ENCODE measurements around the gene ANKRD42.
"Not testable (repeated sequence)": the region's sequence is repeated elsewhere in the genome, so short reads cannot be mapped to it uniquely, and the experiment has no call there.

The ANKRD42 gene

GRCh38 chr11:83238111-83238510 is 44.6 kb downstream of the ANKRD42 start:
- no peak overlapping the region for H3K4me3 ChIP-seq (ENCODE audit: low read depth, low read length)

DNA sequence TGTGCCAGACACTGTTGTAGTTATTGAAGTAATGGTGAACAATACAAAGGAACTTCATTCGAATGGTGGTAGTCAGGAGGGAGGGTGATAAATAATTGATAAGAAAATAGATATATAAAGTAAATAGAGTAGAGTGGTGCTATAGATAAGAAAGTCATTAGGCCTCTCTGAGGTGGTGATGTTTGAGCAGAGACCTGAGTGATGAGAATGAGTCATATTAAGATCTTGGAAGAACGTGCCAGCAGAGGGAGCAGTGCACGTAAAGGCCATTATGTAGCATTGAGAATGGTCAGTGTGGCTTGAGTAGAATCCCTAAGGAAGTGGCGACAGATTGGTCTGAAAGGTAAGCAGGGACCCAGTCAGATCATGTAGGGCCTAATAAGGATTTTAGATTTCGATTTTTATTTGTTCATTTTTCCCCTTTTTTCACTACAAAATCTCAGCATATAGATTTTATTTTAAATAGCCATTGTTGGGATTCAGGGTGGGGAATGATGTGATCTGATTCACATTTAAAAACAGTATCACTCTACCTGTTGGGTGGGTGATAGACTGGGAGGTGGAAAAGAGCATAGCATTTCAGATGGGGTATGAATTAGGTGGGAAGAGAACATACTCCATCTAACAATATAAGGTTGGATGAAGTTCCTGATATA is 47.9 kb downstream of the ANKRD42 start:
- no peak overlapping the region for H3K4me3 ChIP-seq (ENCODE audit: low read depth, low read length)

- no peak overlapping the region for H3K4me3 ChIP-seq (ENCODE audit: low read depth, low read length)
These were observed 55.9 kb downstream of the ANKRD42 start for GRCh38 chr11:83249445-83249844.

DNA sequence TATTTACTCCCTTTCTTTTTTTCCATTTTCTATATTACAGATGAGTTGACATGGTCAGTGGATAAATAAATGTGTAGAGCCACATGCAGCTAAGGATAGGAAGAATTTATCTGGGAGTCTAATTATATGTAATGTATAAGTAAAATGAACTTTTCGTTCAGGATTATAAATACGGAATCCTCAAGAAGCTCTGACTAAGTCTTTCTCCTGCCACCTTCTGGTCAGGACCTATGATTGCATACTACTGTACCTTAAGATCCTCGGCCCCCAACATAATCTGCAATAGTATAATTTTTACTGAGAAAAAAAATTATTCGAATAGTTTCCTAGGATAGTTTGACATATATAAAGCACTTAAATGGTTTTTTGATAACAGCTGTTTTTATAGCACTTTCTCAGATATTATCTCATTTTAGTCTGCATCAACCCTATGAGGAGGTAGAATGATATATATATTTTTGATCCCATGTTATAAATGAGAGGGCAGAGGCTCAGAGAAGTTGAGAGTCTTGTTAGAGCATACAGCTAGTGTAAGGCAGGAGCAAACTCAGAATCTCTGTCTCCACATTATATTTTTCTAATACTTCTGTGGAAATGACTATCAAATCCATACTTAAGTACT is 56.6 kb downstream of the ANKRD42 start:
- H3K4me3 ChIP-seq (ENCODE audit: low read depth, low read length) = no peak overlapping the region

DNA sequence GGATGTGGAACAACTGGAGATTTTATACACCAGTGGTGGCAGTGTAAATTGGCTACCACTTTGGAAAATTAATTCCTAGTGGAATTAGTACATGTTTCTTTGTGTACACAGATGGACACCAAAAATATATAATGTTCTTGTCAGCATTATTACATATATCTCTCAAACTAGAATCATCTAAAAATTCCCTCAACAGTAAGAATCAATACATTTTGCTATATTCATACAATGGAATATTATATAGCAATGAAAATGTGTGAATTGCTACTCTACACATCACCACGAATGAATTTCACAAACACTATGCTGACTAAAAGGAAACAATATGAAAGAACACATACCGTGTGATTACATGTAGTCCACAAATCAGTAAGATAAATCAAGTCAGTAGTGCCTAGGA is 58.8 kb downstream of the ANKRD42 start:
- H3K4me3 ChIP-seq (ENCODE audit: low read depth, low read length) = no peak overlapping the region

DNA sequence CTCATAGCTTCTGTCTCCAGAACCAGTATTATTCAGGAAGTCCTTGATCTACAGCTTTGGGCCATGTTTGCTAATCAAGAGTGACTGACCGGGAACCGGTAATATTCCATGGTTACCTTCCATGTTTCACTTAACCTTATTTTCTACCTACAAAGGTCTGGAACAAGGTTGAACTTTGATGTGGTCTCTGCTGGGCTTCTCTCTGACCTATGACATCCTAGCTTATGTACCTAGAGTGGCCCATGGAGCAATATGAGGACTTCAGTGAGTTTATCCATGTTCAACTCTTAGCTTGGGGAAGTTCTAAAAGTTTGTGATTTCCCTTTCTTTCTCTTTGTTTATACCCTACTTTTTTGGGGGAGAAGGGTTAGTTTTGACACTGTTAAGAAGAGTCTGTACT is 59.4 kb downstream of the ANKRD42 start:
- no peak overlapping the region for H3K4me3 ChIP-seq (ENCODE audit: low read depth, low read length)

- no peak overlapping the region for H3K4me3 ChIP-seq (ENCODE audit: low read depth, low read length)
These were observed 61.9 kb downstream of the ANKRD42 start for GRCh38 chr11:83255366-83255765.

- no peak overlapping the region for H3K4me3 ChIP-seq (ENCODE audit: low read depth, low read length)
These were observed 63.3 kb downstream of the ANKRD42 start for GRCh38 chr11:83256602-83257340.

GRCh38 chr11:83257761-83258168 is 64.3 kb downstream of the ANKRD42 start:
- no peak overlapping the region for H3K4me3 ChIP-seq (ENCODE audit: low read depth, low read length)

GRCh38 chr11:83259559-83259958 is 66.0 kb downstream of the ANKRD42 start:
- no peak overlapping the region for H3K4me3 ChIP-seq (ENCODE audit: low read depth, low read length)

- no peak overlapping the region for H3K4me3 ChIP-seq (ENCODE audit: low read depth, low read length)
These were observed 71.8 kb downstream of the ANKRD42 start for GRCh38 chr11:83265331-83265730.

DNA sequence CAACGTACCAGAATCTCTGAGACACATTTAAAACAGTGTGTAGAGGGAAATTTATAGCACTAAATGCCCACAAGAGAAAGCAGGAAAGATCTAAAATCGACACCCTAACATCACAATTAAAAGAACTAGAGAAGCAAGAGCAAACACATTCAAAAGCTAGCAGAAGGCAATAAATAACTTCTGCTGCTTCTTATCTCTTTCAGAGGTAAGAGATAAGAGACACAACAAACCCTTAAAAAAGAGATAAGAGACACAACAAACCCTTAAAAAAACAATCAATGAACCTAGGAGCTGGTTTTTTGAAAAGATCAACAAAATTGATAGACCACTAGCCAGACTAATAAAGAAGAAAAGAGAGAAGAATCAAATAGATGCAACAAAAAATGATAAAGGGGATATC is 75.6 kb downstream of the ANKRD42 start:
- not testable (repeated sequence) for H3K4me3 ChIP-seq (ENCODE audit: low read depth, low read length)

DNA sequence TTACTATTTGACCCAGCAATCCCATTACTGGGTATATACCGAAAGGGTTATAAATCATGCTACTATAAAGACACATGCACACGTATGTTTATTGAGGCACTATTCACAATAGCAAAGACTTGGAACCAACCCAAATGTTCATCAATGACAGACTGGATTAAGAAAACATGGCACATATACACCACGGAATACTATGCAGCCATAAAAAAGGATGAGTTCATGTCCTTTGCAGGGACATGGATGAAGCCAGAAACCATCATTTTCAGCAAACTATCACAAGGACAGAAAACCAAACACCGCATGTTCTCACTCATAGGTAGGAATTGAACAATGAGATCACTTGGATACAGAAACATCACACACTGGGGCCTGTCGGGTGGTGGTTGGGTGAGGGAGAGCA is 78.2 kb downstream of the ANKRD42 start:
- not testable (repeated sequence) for H3K4me3 ChIP-seq (ENCODE audit: low read depth, low read length)

GRCh38 chr11:83272627-83273026 is 79.1 kb downstream of the ANKRD42 start:
- H3K4me3 ChIP-seq (ENCODE audit: low read depth, low read length) = no peak overlapping the region

- H3K4me3 ChIP-seq (ENCODE audit: low read depth, low read length) = no peak overlapping the region
These were observed 82.6 kb downstream of the ANKRD42 start for GRCh38 chr11:83275888-83276641.

GRCh38 chr11:83278351-83278750 is 84.8 kb downstream of the ANKRD42 start:
- H3K4me3 ChIP-seq (ENCODE audit: low read depth, low read length) = no peak overlapping the region

DNA sequence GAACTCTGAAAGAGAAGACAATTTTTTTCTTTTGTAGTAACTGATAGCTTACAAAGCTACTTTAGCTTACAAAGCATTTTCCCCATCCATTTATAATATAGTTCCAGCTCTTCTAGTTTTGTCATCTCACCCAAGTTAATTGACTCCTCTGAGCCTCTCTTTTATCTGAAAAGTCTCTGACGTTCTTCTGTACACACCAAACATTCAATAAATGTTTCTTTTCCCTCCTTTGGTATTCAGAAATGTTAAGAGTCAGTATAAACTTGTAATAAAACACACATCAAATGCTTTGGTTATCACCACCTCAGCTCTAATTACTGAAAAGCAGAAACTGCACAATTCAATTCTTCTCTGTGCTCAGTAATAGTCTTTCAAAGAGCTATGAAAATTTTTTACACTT is 86.7 kb downstream of the ANKRD42 start:
- no peak overlapping the region for H3K4me3 ChIP-seq (ENCODE audit: low read depth, low read length)

- no peak overlapping the region for H3K4me3 ChIP-seq (ENCODE audit: low read depth, low read length)
These were observed 88.7 kb downstream of the ANKRD42 start for GRCh38 chr11:83282084-83282716.

DNA sequence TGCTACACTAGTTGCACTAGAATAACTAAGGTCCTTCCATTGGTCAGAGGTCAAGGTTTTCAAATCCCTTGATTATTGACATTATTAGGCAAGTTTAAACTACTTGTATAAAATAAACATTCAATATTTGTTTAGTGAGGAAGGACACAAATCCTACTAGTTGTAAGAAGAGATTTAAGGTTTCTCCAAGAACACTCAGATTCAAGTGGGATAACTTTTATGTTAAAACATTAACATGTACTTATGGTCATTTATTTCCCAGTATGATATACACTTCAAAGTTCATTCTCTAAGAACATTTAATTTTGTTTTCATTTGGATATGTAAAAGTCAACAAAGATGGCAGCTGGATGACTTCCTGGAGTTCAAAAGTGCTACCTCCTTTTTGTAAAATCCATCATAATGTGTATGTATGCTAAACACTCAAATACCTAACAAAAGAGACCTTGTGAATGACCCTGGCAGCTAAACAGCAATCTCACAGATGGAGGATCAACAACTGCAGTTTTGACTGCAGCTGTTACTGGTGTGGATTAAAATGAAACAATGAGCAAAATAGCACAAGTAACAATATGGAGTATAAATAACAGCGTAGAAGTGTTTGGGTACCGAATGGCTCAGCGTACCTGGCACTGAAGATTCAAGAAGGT is 91.1 kb downstream of the ANKRD42 start:
- H3K4me3 ChIP-seq (ENCODE audit: low read depth, low read length) = peak overlapping the region; percentile 98

DNA sequence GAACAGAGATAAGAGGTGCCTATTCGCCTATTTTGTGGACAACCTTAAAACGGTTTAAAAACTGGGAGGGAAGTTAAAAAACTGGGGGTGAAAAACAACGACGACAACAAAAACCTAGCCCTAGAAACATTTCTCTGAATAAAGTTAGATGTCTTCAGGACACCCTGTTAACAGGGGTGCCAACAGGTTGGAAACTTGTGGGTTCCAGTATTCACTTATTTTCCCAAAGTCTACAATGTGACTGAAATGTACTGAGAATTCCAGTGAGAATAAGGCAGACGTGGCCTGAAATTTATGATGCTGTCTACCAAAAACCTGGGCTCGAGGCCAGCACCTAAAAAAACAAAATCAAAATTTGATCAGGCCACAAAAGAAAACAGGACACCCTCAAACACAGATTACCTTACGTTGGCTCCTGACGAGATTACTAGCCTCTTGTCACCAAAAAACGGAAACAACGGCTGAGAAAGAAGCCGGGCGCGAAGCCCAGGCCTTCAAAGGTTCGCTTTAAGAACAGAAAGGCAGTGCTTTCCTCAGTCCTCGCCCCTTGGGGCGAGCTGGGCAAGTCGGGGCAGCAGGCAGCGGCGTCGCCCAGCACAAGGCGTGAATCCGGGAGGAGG is 91.7 kb downstream of the ANKRD42 start:
- H3K4me3 ChIP-seq (ENCODE audit: low read depth, low read length) = peak overlapping the region; percentile 98
